Psoas muscle (tissue), 8 donors: Measurements from ENCODE around the gene BSN. TPM values are rescaled to one million over a fixed set of nuclear protein-coding genes. Genes with fewer than 3 reads are reported as not detected.
A peak's percentile ranks its signal among the peaks of the same experiment; 100 is the strongest.

Experiments
- ATAC-seq, 4 donors: fragments of 200-7000 bp; cut with Tn5 transposase; one replicate each; pipeline ENCODE4 v1.9.1; 2020; ENCODE audit warnings: moderate library complexity in 3 of 4, mild to moderate bottlenecking in 2 of 4
- DNase-seq, 2 donors: peaks; one replicate each; pipeline ENCODE4 v3.0.0-alpha.2; 2020
- H3K27ac ChIP-seq: fragments of 200-600 bp; one replicate; pipeline ENCODE4 v1.8.0; 2022
- H3K27me3 ChIP-seq, 3 donors: fragments of 200-600 bp in 1 of 3; one replicate each; pipeline versions ENCODE4 v1.6.1 to v1.8.0; 2013 to 2022; ENCODE audit warnings: low read length in 2 of 3, mild to moderate bottlenecking in 2 of 3, moderate library complexity in 1 of 3; ENCODE audit not compliant: insufficient read depth in 3 of 3
- H3K36me3 ChIP-seq, 2 donors: fragments of 200-600 bp in 1 of 2; one replicate each; pipeline versions ENCODE4 v1.6.1 to v1.8.0; 2013 to 2022; ENCODE audit warnings: low read depth in 1 of 2, mild to moderate bottlenecking in 1 of 2, moderate library complexity in 1 of 2; ENCODE audit not compliant: insufficient read depth in 1 of 2
- H3K4me1 ChIP-seq: fragments of 200-600 bp; one replicate; pipeline ENCODE4 v1.8.0; 2022
- H3K4me3 ChIP-seq: fragments of 200-600 bp; one replicate; pipeline ENCODE4 v1.8.0; 2022; ENCODE audit warnings: mild to moderate bottlenecking
- H3K9me3 ChIP-seq: fragments of 200-600 bp; one replicate; pipeline ENCODE4 v1.8.0; 2022
- WGBS, 3 donors: extraction: QIAGEN DNeasy Blood & Tissue Kit; methylation state at CpG; one replicate each; pipeline versions ENCODE4 v1.1.6 to v1.1.7; 2013; 5-methylcytosine and 5-hydroxymethylcytosine counted together
- intact Hi-C, 2 donors: fragments of 100-400 bp; cut with DNase I; formaldehyde crosslinking; loops; one replicate each; pipeline versions ENCODE4 v1.11.0 to v1.14.2; 2022
- polyA plus RNA-seq, 3 donors: library from polyadenylated mRNA; stranded (reverse); fragments of 200-250 nt; gene quantifications; one replicate each; pipeline ENCODE4 v1.2.3, GENCODE V29; 2013
- total RNA-seq, 4 donors: library from RNA; stranded (reverse); fragmentation: NEBNext Ultra II Directional in 2 of 4; extraction: Animal tissue kit (Norgen Biotek cat#: 25700) in 2 of 4; gene quantifications; one replicate each; pipeline versions ENCODE4 v1.2.1 to v1.2.4, GENCODE V29; 2021 to 2023
- TF ChIP-seq, protein P1 (sequence below): fragments of 200-600 bp; IDR thresholded peaks from one replicate; pipeline ENCODE4 v1.8.0; 2022; ENCODE audit warnings: antibody characterized with exemption
- donor health status: healthy with polysubstance abuse.
- donor health status: DM: no; HTN: no; CAD: no; lungs with moderate emphysema.
- donor health status: Bipolar disorder and iron deficiency.
- donor health status: healthy.
- donor health status: DM: yes; HTN: yes; CAD: no.
- donor health status: DM: no; HTN: no; CAD: no.
- donor health status: DM: no; HTN: no; CAD: no.
- donor health status: DM: yes; HTN: yes; CAD: no.

BSN gene
- total and polyA plus RNA-seq, 7 donors, result 0.08 to 0.95 (median 0.22) TPM

DNA sequence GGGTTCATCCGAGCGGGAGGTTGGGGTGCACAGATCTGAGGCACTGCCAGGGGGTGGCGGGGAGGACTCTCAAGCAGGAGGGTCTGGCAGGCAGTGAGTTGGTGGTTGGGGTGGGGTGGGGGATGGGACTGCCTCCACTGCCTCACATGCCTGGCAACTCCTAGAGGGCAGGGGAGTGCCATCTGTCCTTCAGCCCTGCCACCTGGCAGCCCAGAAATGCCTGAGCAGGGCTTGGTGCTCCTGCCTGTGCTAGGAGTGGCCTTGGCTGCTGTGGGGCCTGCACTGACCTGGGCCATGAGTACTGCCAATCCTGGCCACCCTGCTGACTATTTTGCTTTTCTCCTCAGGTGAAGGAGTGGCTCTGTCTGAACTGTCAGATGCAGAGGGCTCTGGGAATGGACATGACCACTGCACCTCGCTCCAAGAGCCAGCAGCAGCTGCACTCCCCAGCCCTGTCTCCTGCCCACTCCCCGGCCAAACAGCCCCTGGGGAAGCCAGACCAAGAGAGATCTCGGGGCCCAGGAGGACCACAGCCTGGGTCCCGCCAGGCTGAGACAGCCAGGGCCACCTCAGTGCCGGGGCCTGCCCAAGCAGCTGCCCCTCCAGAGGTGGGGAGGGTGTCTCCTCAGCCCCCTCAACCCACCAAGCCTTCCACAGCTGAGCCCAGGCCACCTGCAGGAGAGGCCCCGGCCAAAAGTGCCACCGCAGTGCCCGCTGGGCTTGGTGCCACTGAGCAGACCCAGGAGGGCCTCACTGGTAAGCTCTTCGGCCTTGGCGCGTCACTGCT lies 87.8 kb downstream of the BSN start:
- H3K4me3 ChIP-seq, result no peak overlapping the region
- no peaks in the 10 kb centered on the region for H3K9me3 ChIP-seq
- WGBS, 3 donors, result 82 to 93% (median 89%) methylated on average over 14 of the region's 14 CpGs
- peaks cover 8% of the 10 kb centered on the region for H3K4me1 ChIP-seq
- ATAC-seq (no peak), DNase-seq (peak in 1 of 2 donors; percentile 26)
- TF ChIP-seq, protein P1, sequence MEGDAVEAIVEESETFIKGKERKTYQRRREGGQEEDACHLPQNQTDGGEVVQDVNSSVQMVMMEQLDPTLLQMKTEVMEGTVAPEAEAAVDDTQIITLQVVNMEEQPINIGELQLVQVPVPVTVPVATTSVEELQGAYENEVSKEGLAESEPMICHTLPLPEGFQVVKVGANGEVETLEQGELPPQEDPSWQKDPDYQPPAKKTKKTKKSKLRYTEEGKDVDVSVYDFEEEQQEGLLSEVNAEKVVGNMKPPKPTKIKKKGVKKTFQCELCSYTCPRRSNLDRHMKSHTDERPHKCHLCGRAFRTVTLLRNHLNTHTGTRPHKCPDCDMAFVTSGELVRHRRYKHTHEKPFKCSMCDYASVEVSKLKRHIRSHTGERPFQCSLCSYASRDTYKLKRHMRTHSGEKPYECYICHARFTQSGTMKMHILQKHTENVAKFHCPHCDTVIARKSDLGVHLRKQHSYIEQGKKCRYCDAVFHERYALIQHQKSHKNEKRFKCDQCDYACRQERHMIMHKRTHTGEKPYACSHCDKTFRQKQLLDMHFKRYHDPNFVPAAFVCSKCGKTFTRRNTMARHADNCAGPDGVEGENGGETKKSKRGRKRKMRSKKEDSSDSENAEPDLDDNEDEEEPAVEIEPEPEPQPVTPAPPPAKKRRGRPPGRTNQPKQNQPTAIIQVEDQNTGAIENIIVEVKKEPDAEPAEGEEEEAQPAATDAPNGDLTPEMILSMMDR, result no peak
- H3K27me3 ChIP-seq, result no peaks in the 10 kb centered on the region
- intact Hi-C loops, result no loop called here
- no peaks in the 10 kb centered on the region for H3K36me3 ChIP-seq
- H3K27ac ChIP-seq, result no peak overlapping the region

DNA sequence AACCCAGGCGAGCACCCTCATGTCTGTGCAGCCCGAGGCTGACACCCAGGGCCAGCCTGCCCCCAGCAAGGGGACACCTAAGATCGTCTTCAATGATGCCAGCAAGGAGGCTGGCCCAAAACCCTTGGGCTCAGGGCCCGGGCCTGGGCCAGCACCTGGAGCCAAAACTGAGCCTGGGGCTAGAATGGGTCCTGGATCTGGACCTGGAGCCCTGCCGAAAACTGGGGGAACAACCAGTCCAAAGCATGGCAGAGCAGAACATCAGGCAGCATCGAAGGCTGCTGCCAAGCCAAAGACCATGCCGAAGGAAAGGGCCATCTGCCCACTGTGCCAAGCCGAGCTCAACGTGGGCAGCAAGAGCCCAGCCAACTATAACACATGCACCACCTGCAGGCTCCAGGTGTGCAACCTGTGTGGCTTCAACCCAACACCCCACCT lies 88.5 kb downstream of the BSN start:
- DNase-seq (peak in 1 of 2 donors; percentile 51), ATAC-seq (no peak)
- Histone ChIP-seq H3K27me3 (no peaks in the 10 kb centered on the region), H3K27ac (no peak overlapping the region), H3K9me3 (no peaks in the 10 kb centered on the region), H3K4me3 (no peak overlapping the region), H3K4me1 (peaks cover 14% of the 10 kb centered on the region), H3K36me3 (no peaks in the 10 kb centered on the region)
- 53 to 82% (median 73%) methylated on average over 9 of the region's 9 CpGs for WGBS, 3 donors
- TF ChIP-seq, protein P1, result no peak
- intact Hi-C loops, result no loop called here

DNA sequence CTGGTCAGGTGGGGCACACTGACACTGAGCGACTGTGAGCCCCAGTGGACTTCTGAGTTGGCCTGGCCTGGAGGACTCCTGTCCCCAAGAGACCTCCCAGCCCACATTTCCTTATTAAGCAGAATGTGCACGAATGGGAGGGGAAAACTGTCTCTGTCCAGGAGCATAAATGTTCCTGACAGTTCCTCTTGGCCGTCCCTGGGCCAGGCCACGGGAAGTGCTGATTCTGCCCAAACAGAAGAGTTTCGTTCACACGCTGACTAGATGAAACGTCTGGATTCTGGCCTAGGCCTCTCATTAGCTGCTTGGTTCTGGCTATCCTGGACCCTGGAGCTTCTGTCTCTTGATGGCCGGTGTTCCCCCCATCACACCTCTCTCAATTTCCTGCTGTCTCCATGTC lies 90.4 kb downstream of the BSN start:
- H3K4me1 ChIP-seq, result peaks cover 31% of the 10 kb centered on the region
- no peak overlapping the region for H3K4me3 ChIP-seq
- intact Hi-C loops, result no loop called here
- H3K27me3 ChIP-seq, result no peaks in the 10 kb centered on the region
- WGBS, 3 donors, result 68 to 76% (median 75%) methylated on average over 8 of the region's 8 CpGs
- TF ChIP-seq, protein P1, result no peak
- no peak overlapping the region for H3K27ac ChIP-seq
- no peaks in the 10 kb centered on the region for H3K9me3 ChIP-seq
- H3K36me3 ChIP-seq, result no peaks in the 10 kb centered on the region
- DNase-seq, result no peak
- ATAC-seq, result no peak

DNA sequence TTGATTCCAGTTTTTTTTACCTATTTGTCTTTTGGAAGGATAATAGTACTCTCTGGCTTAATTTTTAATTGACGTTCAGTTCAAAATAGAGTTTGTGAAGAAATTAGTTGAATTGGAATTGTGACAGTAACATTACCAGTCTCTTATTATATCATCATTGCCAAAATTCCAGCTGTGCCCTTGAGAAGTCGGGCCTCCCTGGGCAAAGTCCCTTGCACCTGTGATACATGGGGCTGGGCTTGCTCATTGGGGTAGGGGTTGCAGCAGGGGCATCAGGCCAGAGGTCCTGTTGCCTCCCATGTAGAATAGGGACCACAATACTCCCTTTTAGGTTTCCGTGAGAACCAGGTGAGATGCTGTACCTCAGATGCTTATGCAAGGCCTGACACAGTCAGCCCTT lies 92.0 kb downstream of the BSN start:
- H3K27ac ChIP-seq, result no peak overlapping the region
- H3K4me1 ChIP-seq, result peaks cover 31% of the 10 kb centered on the region
- no peak for ATAC-seq
- intact Hi-C loops, result no loop called here
- H3K9me3 ChIP-seq, result no peaks in the 10 kb centered on the region
- no peaks in the 10 kb centered on the region for H3K36me3 ChIP-seq
- no peaks in the 10 kb centered on the region for H3K27me3 ChIP-seq
- WGBS, 3 donors, result 45 to 76% (median 52%) methylated on average over 3 of the region's 3 CpGs
- TF ChIP-seq, protein P1, result no peak
- peak in 1 of 2 donors; percentile 28 for DNase-seq
- no peak overlapping the region for H3K4me3 ChIP-seq
